Stomach (tissue), 9 donors: ENCODE data around the gene HES5. TPM values are rescaled to one million over a fixed set of nuclear protein-coding genes. Genes with fewer than 3 reads are reported as not detected.
"Not testable (repeated sequence)": the region's sequence is repeated elsewhere in the genome, so short reads cannot be mapped to it uniquely, and the experiment has no call there.

Experiments used
- DNase-seq, 2 donors: peaks; one replicate each; pipeline versions ENCODE4 v3.0.0 to v3.0.0-alpha.2; 2013 to 2019
- H3K27ac ChIP-seq, 5 donors: fragments of 200-600 bp in 4 of 5; sonication (generic) in 4 of 5; one replicate each; pipeline ENCODE4 v1.5.1; 2013 to 2019; ENCODE audit warnings: mild to moderate bottlenecking in 1 of 5, moderate library complexity in 1 of 5
- H3K27me3 ChIP-seq, 3 donors: fragments of 200-600 bp; sonication (generic); one replicate each; pipeline ENCODE4 v1.5.1; 2017 to 2019; ENCODE audit warnings: mixed run types in 1 of 3
- H3K36me3 ChIP-seq, 4 donors: fragments of 200-600 bp; sonication (generic); 1 replicate in 3 of 4; 2 replicates in 1 of 4; pipeline ENCODE4 v1.5.1; 2016 to 2019
- H3K4me1 ChIP-seq, 4 donors: fragments of 200-600 bp; sonication (generic); one replicate each; pipeline ENCODE4 v1.5.1; 2016 to 2019
- H3K4me3 ChIP-seq, 4 donors: fragments of 200-600 bp; sonication (generic) in 3 of 4; one replicate each; pipeline ENCODE4 v1.5.1; 2016 to 2019; ENCODE audit warnings: mild to moderate bottlenecking in 1 of 4
- H3K9me3 ChIP-seq, 4 donors: fragments of 200-600 bp; sonication (generic); one replicate each; pipeline ENCODE4 v1.5.1; 2016 to 2019
- CTCF ChIP-seq, 7 experiments: fragments of 450-650 bp in 4 of 7; fragments of 200-600 bp in 3 of 7; sonication (generic) in 3 of 7; IDR thresholded peaks; one replicate each; pipeline ENCODE4 v1.5.1; 2016 to 2019; ENCODE audit warnings: antibody characterized with exemption in 7 of 7, control low read depth in 2 of 7, mild to moderate bottlenecking in 1 of 7
- EP300 ChIP-seq: sonication (generic); formaldehyde crosslinking; IDR thresholded peaks from one replicate; pipeline ENCODE4 v1.6.1; 2017; ENCODE audit warnings: antibody characterized with exemption
- POLR2A ChIP-seq, 4 donors: fragments of 450-650 bp; IDR thresholded peaks; one replicate each; pipeline ENCODE4 v1.6.1; 2016; ENCODE audit warnings: antibody characterized with exemption in 4 of 4, control low read depth in 2 of 4, mild to moderate bottlenecking in 1 of 4, moderate library complexity in 1 of 4
- POLR2AphosphoS5 ChIP-seq, 3 donors: sonication (generic); formaldehyde crosslinking; IDR thresholded peaks; one replicate each; pipeline ENCODE4 v1.6.1; 2016; ENCODE audit warnings: antibody characterized with exemption in 3 of 3
- WGBS, 5 donors: extraction: QIAGEN DNeasy Blood & Tissue Kit in 3 of 5; methylation state at CpG; one replicate each; pipeline versions ENCODE4 v1.1.5 to v1.1.7; 2013 to 2018; 5-methylcytosine and 5-hydroxymethylcytosine counted together
- intact Hi-C: fragments of 100-400 bp; cut with DNase I; formaldehyde crosslinking; loops from one replicate; pipeline ENCODE4 v1.15.1; 2023; ENCODE audit warnings: low total_unique reads
- polyA plus RNA-seq, 3 donors: library from polyadenylated mRNA; stranded (reverse); fragments of 200-250 nt; gene quantifications; one replicate each; pipeline ENCODE4 v1.2.3, GENCODE V29; 2013
- total RNA-seq, 5 donors: library from RNA; depleted of rRNA; stranded (reverse); fragments of >200 nt; gene quantifications; one replicate each; pipeline versions ENCODE4 v1.1.0 to v1.2.3, GENCODE V29; 2014 to 2016
- donor health status: healthy with polysubstance abuse.
- donor health status: Bipolar disorder and iron deficiency.
- donor health status: healthy.

The HES5 gene
- total and polyA plus RNA-seq, 8 donors, result 0.25 to 9.6 TPM; not detected in 6

DNA sequence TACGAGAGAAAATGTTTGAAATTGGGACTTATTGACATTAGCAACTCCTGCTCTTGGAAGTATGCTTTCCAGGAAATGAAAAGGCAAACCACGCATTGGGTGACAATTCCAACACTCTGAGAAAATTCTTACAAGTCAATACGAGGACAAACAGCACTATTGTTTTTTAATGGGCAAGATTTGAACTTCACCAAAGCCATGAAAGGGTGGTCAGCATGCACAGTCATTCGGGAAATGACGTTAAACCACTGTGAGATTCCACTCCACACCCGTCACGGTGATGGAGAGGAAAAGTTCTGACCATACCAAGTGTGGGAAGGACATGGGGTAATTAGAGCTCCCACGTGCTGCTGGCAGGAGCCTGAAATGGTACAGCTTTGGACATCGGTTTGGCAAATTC lies 44.3 kb upstream of the HES5 start:
- no peaks in the 10 kb centered on the region for H3K36me3 ChIP-seq
- WGBS, 5 donors, result 51 to 66% (median 58%) methylated on average over 9 of the region's 9 CpGs
- peaks cover 0 to 12% (median 10%) of the 10 kb centered on the region in 4 donors for H3K9me3 ChIP-seq
- H3K4me3 ChIP-seq, result no peak overlapping the region
- TF ChIP-seq EP300 (no peak), POLR2A (IDR thresholded peaks at IDR 0.05) (no peak), CTCF (IDR thresholded peaks at IDR 0.05) (no peak), POLR2AphosphoS5 (IDR thresholded peaks at IDR 0.05) (no peak)
- H3K27me3 ChIP-seq, result peaks cover 0 to 22% (median 0%) of the 10 kb centered on the region in 3 donors
- intact Hi-C loops, result no loop called here
- H3K4me1 ChIP-seq, result peaks cover 21 to 36% (median 34%) of the 10 kb centered on the region in 4 donors
- no peak for DNase-seq
- H3K27ac ChIP-seq, result no peak overlapping the region

GRCh38 chr1:2573250-2573920 lies 43.3 kb upstream of the HES5 start:
- intact Hi-C loops, result no loop called here
- TF ChIP-seq POLR2AphosphoS5 (IDR thresholded peaks at IDR 0.05), result no peak
- TF ChIP-seq POLR2A (IDR thresholded peaks at IDR 0.05), result no peak
- Histone ChIP-seq H3K27me3 (peaks cover 0 to 26% (median 0%) of the 10 kb centered on the region in 3 donors), H3K4me1 (peaks cover 21 to 30% (median 28%) of the 10 kb centered on the region in 4 donors), H3K27ac (no peak overlapping the region), H3K4me3 (no peak overlapping the region), H3K36me3 (no peaks in the 10 kb centered on the region), H3K9me3 (peaks cover 0 to 12% (median 10%) of the 10 kb centered on the region in 4 donors)
- WGBS, 5 donors, result 87 to 93% (median 91%) methylated on average over 8 of the region's 8 CpGs
- DNase-seq, result no peak

DNA sequence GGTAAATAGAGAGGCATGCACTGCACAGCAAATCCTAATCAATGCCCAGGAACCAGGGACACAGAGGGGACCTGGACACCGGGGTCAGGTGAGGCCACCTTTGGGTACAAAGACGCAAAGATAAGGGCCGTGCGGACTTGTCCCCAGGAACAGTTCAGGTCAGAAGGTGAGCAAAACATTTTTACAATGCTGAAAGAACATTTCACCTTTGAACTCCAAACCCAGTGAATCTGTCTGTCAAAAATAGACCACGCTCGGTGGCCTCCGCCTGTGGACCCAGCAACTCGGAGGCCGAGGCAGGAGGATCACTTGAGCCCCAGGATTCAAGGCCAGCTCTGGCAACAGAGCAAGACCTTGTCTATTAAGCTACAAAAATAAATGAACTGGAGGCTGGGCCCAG lies 41.3 kb upstream of the HES5 start:
- TF ChIP-seq EP300, result no peak
- no peak for TF ChIP-seq CTCF (IDR thresholded peaks at IDR 0.05)
- TF ChIP-seq POLR2AphosphoS5 (IDR thresholded peaks at IDR 0.05), result no peak
- TF ChIP-seq POLR2A (IDR thresholded peaks at IDR 0.05), result no peak
- peaks cover 9 to 15% (median 11%) of the 10 kb centered on the region in 4 donors for H3K4me1 ChIP-seq
- H3K9me3 ChIP-seq, result peaks cover 0 to 12% (median 10%) of the 10 kb centered on the region in 4 donors
- no peak for DNase-seq
- no peaks in the 10 kb centered on the region for H3K36me3 ChIP-seq
- 82 to 86% (median 84%) methylated on average over 9 of the region's 9 CpGs for WGBS, 5 donors
- intact Hi-C loops, result no loop called here
- H3K27me3 ChIP-seq, result peaks cover 0 to 28% (median 0%) of the 10 kb centered on the region in 3 donors
- no peak overlapping the region for H3K4me3 ChIP-seq
- H3K27ac ChIP-seq, result no peak overlapping the region

GRCh38 chr1:2570332-2570731 lies 40.3 kb upstream of the HES5 start:
- H3K27ac ChIP-seq, result no peak overlapping the region
- H3K27me3 ChIP-seq, result peaks cover 0 to 29% (median 0%) of the 10 kb centered on the region in 3 donors
- peaks cover under 1 to 6% (median 2%) of the 10 kb centered on the region in 4 donors for H3K4me1 ChIP-seq
- no peak for DNase-seq
- 78 to 88% (median 86%) methylated on average over 16 to 17 of the region's 17 CpGs for WGBS, 5 donors
- no peaks in the 10 kb centered on the region for H3K36me3 ChIP-seq
- no peak overlapping the region for H3K4me3 ChIP-seq
- H3K9me3 ChIP-seq, result peaks cover 0 to 12% (median 10%) of the 10 kb centered on the region in 4 donors
- intact Hi-C loops, result no loop called here
- TF ChIP-seq EP300 (no peak), CTCF (IDR thresholded peaks at IDR 0.05) (no peak), POLR2AphosphoS5 (IDR thresholded peaks at IDR 0.05) (no peak), POLR2A (IDR thresholded peaks at IDR 0.05) (no peak)

- H3K27ac ChIP-seq, intact Hi-C loops, H3K4me1 ChIP-seq, H3K36me3 ChIP-seq, H3K4me3 ChIP-seq, DNase-seq: not testable (repeated sequence)
- Histone ChIP-seq H3K27me3 (peaks cover 0 to 29% (median 0%) of the 10 kb centered on the region in 3 donors), H3K9me3 (peaks cover 0 to 12% (median 10%) of the 10 kb centered on the region in 4 donors)
- 83 to 91% (median 84%) methylated on average over 11 to 13 of the region's 13 CpGs for WGBS, 5 donors
Measured at GRCh38 chr1:2569703-2570102, 39.6 kb upstream of the HES5 start.
